Smooth muscle cell of the brain vasculature (primary cell): Measurements from ENCODE around the gene SLC9A9.

Experiments
- DNase-seq: peaks from one replicate; pipeline ENCODE4 v3.0.0-alpha.2; 2012; ENCODE audit warnings: low read depth, low spot score

SLC9A9 gene

GRCh38 chr3:143418391-143418790, 429.9 kb downstream of the SLC9A9 start:
- DNase-seq = no peak

- DNase-seq = no peak
Measured at GRCh38 chr3:143416229-143416628, 432.0 kb downstream of the SLC9A9 start.

GRCh38 chr3:143414571-143415253, 433.6 kb downstream of the SLC9A9 start:
- no peak for DNase-seq

- DNase-seq = no peak
Measured at GRCh38 chr3:143413372-143413771, 434.9 kb downstream of the SLC9A9 start.

- DNase-seq = no peak
Measured at GRCh38 chr3:143412084-143412483, 436.2 kb downstream of the SLC9A9 start.

GRCh38 chr3:143410259-143410658, 438.0 kb downstream of the SLC9A9 start:
- DNase-seq = no peak

GRCh38 chr3:143408771-143409170, 439.5 kb downstream of the SLC9A9 start:
- DNase-seq = no peak

GRCh38 chr3:143402602-143403001, 445.7 kb downstream of the SLC9A9 start:
- DNase-seq = no peak

- DNase-seq = no peak
Measured at GRCh38 chr3:143396790-143397189, 451.5 kb downstream of the SLC9A9 start.

GRCh38 chr3:143389388-143389787, 458.9 kb downstream of the SLC9A9 start:
- DNase-seq = no peak

- DNase-seq = no peak
Measured at GRCh38 chr3:143387425-143387824, 460.8 kb downstream of the SLC9A9 start.

GRCh38 chr3:143384076-143384475, 464.2 kb downstream of the SLC9A9 start:
- no peak for DNase-seq

- no peak for DNase-seq
Measured at GRCh38 chr3:143383421-143383820, 464.8 kb downstream of the SLC9A9 start.

- DNase-seq = no peak
Measured at GRCh38 chr3:143382816-143383215, 465.5 kb downstream of the SLC9A9 start.

- no peak for DNase-seq
Measured at GRCh38 chr3:143380449-143380848, 467.8 kb downstream of the SLC9A9 start.

- no peak for DNase-seq
Measured at GRCh38 chr3:143375698-143376097, 472.6 kb downstream of the SLC9A9 start.

- DNase-seq = no peak
Measured at GRCh38 chr3:143367171-143367570, 481.1 kb downstream of the SLC9A9 start.

GRCh38 chr3:143366672-143367071, 481.6 kb downstream of the SLC9A9 start:
- no peak for DNase-seq

- DNase-seq = no peak
Measured at GRCh38 chr3:143363949-143364348, 484.3 kb downstream of the SLC9A9 start.

- DNase-seq = peak; percentile 37
Measured at GRCh38 chr3:143363276-143363675, 485.0 kb downstream of the SLC9A9 start.

- no peak for DNase-seq
Measured at GRCh38 chr3:143362115-143362991, 485.9 kb downstream of the SLC9A9 start.

- DNase-seq = no peak
Measured at GRCh38 chr3:143361589-143361988, 486.7 kb downstream of the SLC9A9 start.

- no peak for DNase-seq
Measured at GRCh38 chr3:143360244-143360643, 488.0 kb downstream of the SLC9A9 start.
